Neural progenitor cell (in vitro differentiated cells): ENCODE data around the gene TBC1D9B. TPM values are rescaled to one million over a fixed set of nuclear protein-coding genes. Genes with fewer than 3 reads are reported as not detected.
"Not testable (repeated sequence)": the region's sequence is repeated elsewhere in the genome, so short reads cannot be mapped to it uniquely, and the experiment has no call there.

ENCODE experiments used
- DNase-seq: peaks from one replicate; pipeline ENCODE4 v3.0.0-alpha.2; 2016; ENCODE audit warnings: low spot score
- H2AFZ ChIP-seq: fragments of 200-600 bp; sonication (generic); replicated peaks from 2 replicates; pipeline ENCODE4 v1.6.1; 2016; ENCODE audit warnings: antibody characterized with exemption
- H3F3A ChIP-seq: fragments of 200-600 bp; sonication (generic); 2 replicates; pipeline ENCODE4 v1.6.1; 2016; ENCODE audit warnings: antibody characterized with exemption, low read depth
- H3K27ac ChIP-seq: fragments of 200-600 bp; sonication (generic); 2 replicates; pipeline ENCODE4 v1.5.1; 2016; ENCODE audit warnings: mild to moderate bottlenecking
- H3K27me3 ChIP-seq: fragments of 200-600 bp; sonication (generic); 2 replicates; pipeline ENCODE4 v1.6.1; 2016; ENCODE audit warnings: mild to moderate bottlenecking, moderate library complexity
- H3K36me3 ChIP-seq: fragments of 200-600 bp; sonication (generic); 2 replicates; pipeline ENCODE4 v1.5.1; 2016
- H3K4me1 ChIP-seq: fragments of 200-600 bp; sonication (generic); 2 replicates; pipeline ENCODE4 v1.6.1; 2016; ENCODE audit warnings: mixed run types
- H3K4me2 ChIP-seq: fragments of 200-600 bp; sonication (generic); 2 replicates; pipeline ENCODE4 v1.6.1; 2016
- H3K4me3 ChIP-seq: fragments of 200-600 bp; sonication (generic); 2 replicates; pipeline ENCODE4 v1.5.1; 2016
- H3K79me2 ChIP-seq: fragments of 200-600 bp; sonication (generic); 2 replicates; pipeline ENCODE4 v1.6.1; 2016; ENCODE audit warnings: low read depth
- H3K9ac ChIP-seq: fragments of 200-600 bp; sonication (generic); 2 replicates; pipeline ENCODE4 v1.6.1; 2016
- H3K9me3 ChIP-seq: fragments of 200-600 bp; sonication (generic); 2 replicates; pipeline ENCODE4 v1.5.1; 2016; ENCODE audit warnings: low read depth
- H4K20me1 ChIP-seq: fragments of 200-600 bp; sonication (generic); 2 replicates; pipeline ENCODE4 v1.6.1; 2016; ENCODE audit warnings: low read depth
- H3K27ac Mint-ChIP-seq: 3 replicates; pipeline ENCODE4 v1.8.0; 2021; ENCODE audit warnings: mixed read lengths
- H3K27me3 Mint-ChIP-seq: 2 replicates; pipeline ENCODE4 v1.8.0; 2022; ENCODE audit warnings: low read depth, mild to moderate bottlenecking, inconsistent platforms, moderate library complexity, mixed read lengths; ENCODE audit not compliant: insufficient read depth
- H3K36me3 Mint-ChIP-seq: 3 replicates; pipeline ENCODE4 v1.8.0; 2021; ENCODE audit warnings: mixed read lengths
- H3K4me1 Mint-ChIP-seq: 3 replicates; pipeline ENCODE4 v1.8.0; 2021; ENCODE audit warnings: mixed read lengths
- H3K4me3 Mint-ChIP-seq: 3 replicates; pipeline ENCODE4 v1.8.0; 2021; ENCODE audit warnings: mild to moderate bottlenecking, moderate library complexity, mixed read lengths
- H3K9me3 Mint-ChIP-seq: 3 replicates; pipeline ENCODE4 v1.8.0; 2020; ENCODE audit warnings: mixed read lengths
- EZH2 ChIP-seq: fragments of 200-600 bp; sonication (generic); IDR thresholded peaks from 2 replicates; pipeline ENCODE4 v1.6.1; 2017; ENCODE audit warnings: antibody characterized with exemption, mild to moderate bottlenecking, moderate library complexity
- EZH2phosphoT487 ChIP-seq: fragments of 200-600 bp; sonication (generic); IDR thresholded peaks from 2 replicates; pipeline ENCODE4 v1.6.1; 2017; ENCODE audit warnings: antibody characterized with exemption
- total RNA-seq: library from RNA; depleted of rRNA; stranded (reverse); fragments of >200 nt; gene quantifications from 2 replicates; pipeline ENCODE4 v1.2.3, GENCODE V29; 2015; ENCODE audit warnings: low replicate concordance
- TF ChIP-seq, protein P1 (sequence below): fragments of 200-600 bp; sonication (generic); IDR thresholded peaks from 2 replicates; pipeline ENCODE4 v1.5.1; 2017; ENCODE audit warnings: antibody characterized with exemption, mild to moderate bottlenecking

The TBC1D9B gene
- total RNA-seq, 1 donor from 2014 or later, result 26.7 TPM

DNA sequence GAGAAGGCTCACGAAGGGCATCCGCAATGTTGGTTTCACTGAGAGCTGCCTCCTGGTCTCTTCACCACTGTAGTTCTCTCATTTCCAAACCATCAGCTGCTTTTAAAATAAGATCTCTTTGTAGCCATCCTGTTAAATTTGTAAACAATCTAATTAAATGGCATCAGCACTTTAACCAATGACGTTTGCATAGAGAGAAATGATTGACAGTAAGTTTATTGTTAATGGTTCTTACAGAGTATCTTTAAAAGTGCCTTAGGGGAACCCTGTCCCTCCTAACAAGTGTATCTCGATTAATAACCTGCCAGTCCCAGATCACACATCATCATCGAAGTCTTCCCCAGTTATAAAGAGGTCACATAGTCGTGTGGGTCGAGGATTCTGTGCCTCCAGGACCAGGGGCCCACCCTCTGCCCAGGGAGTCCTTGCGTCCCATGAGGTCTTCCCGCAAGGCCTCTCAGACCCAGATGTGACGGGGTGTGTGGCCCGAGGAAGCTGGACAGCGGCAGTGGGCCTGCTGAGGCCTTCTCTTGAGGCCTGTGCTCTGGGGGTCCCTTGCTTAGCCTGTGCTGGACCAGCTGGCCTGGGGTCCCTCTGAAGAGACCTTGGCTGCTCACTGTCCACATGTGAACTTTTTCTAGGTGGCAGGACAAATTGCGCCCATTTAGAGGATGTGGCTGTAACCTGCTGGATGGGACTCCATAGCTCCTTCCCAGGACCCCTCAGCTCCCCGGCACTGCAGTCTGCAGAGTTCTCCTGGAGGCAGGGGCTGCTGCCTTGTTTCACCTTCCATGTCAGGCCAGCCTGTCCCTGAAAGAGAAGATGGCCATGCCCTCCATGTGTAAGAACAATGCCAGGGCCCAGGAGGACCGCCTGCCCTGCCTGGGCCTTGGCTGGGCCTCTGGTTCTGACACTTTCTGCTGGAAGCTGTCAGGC is 70.4 kb downstream of the TBC1D9B start:
- H3K36me3 ChIP-seq, result peaks cover 11% of the 10 kb centered on the region

DNA sequence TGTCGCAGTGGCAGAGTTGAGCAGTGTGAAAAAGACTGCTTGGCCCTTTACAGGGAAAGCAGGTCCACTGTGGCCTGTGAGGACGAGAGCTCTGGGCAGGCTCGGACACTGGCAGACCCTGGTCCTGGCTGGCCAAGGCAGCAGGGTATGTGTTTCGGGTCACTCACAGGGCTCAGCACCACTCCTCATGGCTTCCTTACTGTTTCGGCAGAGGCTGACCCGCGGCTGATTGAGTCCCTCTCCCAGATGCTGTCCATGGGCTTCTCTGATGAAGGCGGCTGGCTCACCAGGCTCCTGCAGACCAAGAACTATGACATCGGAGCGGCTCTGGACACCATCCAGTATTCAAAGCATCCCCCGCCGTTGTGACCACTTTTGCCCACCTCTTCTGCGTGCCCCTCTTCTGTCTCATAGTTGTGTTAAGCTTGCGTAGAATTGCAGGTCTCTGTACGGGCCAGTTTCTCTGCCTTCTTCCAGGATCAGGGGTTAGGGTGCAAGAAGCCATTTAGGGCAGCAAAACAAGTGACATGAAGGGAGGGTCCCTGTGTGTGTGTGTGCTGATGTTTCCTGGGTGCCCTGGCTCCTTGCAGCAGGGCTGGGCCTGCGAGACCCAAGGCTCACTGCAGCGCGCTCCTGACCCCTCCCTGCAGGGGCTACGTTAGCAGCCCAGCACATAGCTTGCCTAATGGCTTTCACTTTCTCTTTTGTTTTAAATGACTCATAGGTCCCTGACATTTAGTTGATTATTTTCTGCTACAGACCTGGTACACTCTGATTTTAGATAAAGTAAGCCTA is 71.3 kb downstream of the TBC1D9B start:
- H3K9ac ChIP-seq, result no peak overlapping the region
- Mint-ChIP-seq H3K36me3 (peaks cover 49% of the 10 kb centered on the region), H3K27ac (no peak overlapping the region), H3K4me1 (no peaks in the 10 kb centered on the region), H3K27me3 (peaks cover 7% of the 10 kb centered on the region), H3K9me3 (peaks cover 6% of the 10 kb centered on the region), H3K4me3 (peak overlapping the region; percentile 11)
- H3K27ac ChIP-seq, result no peak overlapping the region
- no peak overlapping the region for H3K4me2 ChIP-seq
- no peaks in the 10 kb centered on the region for H3K79me2 ChIP-seq
- TF ChIP-seq, protein P1, sequence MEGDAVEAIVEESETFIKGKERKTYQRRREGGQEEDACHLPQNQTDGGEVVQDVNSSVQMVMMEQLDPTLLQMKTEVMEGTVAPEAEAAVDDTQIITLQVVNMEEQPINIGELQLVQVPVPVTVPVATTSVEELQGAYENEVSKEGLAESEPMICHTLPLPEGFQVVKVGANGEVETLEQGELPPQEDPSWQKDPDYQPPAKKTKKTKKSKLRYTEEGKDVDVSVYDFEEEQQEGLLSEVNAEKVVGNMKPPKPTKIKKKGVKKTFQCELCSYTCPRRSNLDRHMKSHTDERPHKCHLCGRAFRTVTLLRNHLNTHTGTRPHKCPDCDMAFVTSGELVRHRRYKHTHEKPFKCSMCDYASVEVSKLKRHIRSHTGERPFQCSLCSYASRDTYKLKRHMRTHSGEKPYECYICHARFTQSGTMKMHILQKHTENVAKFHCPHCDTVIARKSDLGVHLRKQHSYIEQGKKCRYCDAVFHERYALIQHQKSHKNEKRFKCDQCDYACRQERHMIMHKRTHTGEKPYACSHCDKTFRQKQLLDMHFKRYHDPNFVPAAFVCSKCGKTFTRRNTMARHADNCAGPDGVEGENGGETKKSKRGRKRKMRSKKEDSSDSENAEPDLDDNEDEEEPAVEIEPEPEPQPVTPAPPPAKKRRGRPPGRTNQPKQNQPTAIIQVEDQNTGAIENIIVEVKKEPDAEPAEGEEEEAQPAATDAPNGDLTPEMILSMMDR, result no peak
- no peak for TF ChIP-seq EZH2phosphoT487
- no peak for TF ChIP-seq EZH2
- H2AFZ ChIP-seq, result no peak overlapping the region
- no peak for DNase-seq
- H3F3A ChIP-seq, result no peaks in the 10 kb centered on the region
- no peak overlapping the region for H3K4me3 ChIP-seq
- H4K20me1 ChIP-seq, result no peaks in the 10 kb centered on the region
- H3K27me3 ChIP-seq, result no peaks in the 10 kb centered on the region
- H3K9me3 ChIP-seq, result no peaks in the 10 kb centered on the region
- H3K36me3 ChIP-seq, result peaks cover 11% of the 10 kb centered on the region
- no peaks in the 10 kb centered on the region for H3K4me1 ChIP-seq

More for the DNA sequence above, 70.4 kb downstream of the TBC1D9B start:
- Histone ChIP-seq H3K4me1 (no peaks in the 10 kb centered on the region), H2AFZ (no peak overlapping the region), H3K79me2 (no peaks in the 10 kb centered on the region), H3K9me3 (no peaks in the 10 kb centered on the region), H3K4me2 (no peak overlapping the region), H3K9ac (no peak overlapping the region), H3F3A (no peaks in the 10 kb centered on the region), H3K27ac (no peak overlapping the region), H3K4me3 (no peak overlapping the region), H4K20me1 (no peaks in the 10 kb centered on the region), H3K27me3 (no peaks in the 10 kb centered on the region)
- no peak for DNase-seq
- Mint-ChIP-seq H3K9me3 (peaks cover 6% of the 10 kb centered on the region), H3K36me3 (peaks cover 51% of the 10 kb centered on the region), H3K4me3 (no peak overlapping the region), H3K27ac (no peak overlapping the region), H3K4me1 (no peaks in the 10 kb centered on the region), H3K27me3 (peaks cover 7% of the 10 kb centered on the region)
- no peak for TF ChIP-seq EZH2
- no peak for TF ChIP-seq EZH2phosphoT487
- TF ChIP-seq, protein P1, result no peak

DNA sequence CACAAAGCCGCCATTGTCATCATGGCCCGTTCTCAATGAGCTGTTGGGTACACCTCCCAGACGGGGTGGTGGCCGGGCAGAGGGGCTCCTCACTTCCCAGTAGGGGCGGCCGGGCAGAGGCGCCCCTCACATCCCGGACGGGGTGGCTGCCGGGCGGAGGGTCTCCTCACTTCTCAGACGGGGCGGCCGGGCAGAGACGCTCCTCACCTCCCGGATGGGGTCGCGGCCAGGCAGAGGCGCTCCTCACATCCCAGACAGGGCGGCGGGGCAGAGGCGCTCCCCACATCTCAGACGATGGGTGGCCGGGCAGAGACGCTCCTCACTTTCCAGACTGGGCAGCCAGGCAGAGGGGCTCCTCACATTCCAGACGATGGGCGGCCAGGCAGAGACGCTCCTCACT is 72.8 kb downstream of the TBC1D9B start:
- not testable (repeated sequence) for H3K27ac Mint-ChIP-seq, H2AFZ ChIP-seq, H3K4me1 Mint-ChIP-seq, H3K79me2 ChIP-seq, H3K27me3 ChIP-seq, H3K4me1 ChIP-seq, H3K4me2 ChIP-seq, H3K9ac ChIP-seq, H3K4me3 Mint-ChIP-seq, H3K27ac ChIP-seq, H3F3A ChIP-seq, H4K20me1 ChIP-seq, H3K9me3 ChIP-seq, DNase-seq, H3K4me3 ChIP-seq
- Mint-ChIP-seq H3K36me3 (peaks cover 53% of the 10 kb centered on the region), H3K9me3 (peaks cover 14% of the 10 kb centered on the region), H3K27me3 (peaks cover 12% of the 10 kb centered on the region)
- H3K36me3 ChIP-seq, result peaks cover 11% of the 10 kb centered on the region
